Cardiac fibroblast (primary cell): ENCODE data around the gene SACM1L.
"Not testable (repeated sequence)": the region's sequence is repeated elsewhere in the genome, so short reads cannot be mapped to it uniquely, and the experiment has no call there.

ENCODE experiments used
- DNase-seq, 2 donors: peaks; one replicate each; pipeline versions ENCODE4 v3.0.0 to v3.0.0-alpha.2; 2010; ENCODE audit warnings: low read depth in 2 of 2
- H3K4me3 ChIP-seq, 2 donors: replicated peaks in 1 of 2; 1 replicate in 1 of 2; 2 replicates in 1 of 2; pipeline ENCODE4 v1.5.1; 2011; ENCODE audit warnings: low read depth in 2 of 2, low read length in 2 of 2, mild to moderate bottlenecking in 2 of 2, moderate library complexity in 1 of 2
- CTCF ChIP-seq: IDR thresholded peaks from one replicate; pipeline ENCODE4 v1.5.1; 2011; ENCODE audit warnings: low read depth, mild to moderate bottlenecking, low read length, inconsistent platforms

Gene SACM1L

GRCh38 chr3:45746777-45747622, 57.8 kb downstream of the SACM1L start:
- no peak for TF ChIP-seq CTCF
- DNase-seq = no peak
- no peak overlapping the region for H3K4me3 ChIP-seq

- H3K4me3 ChIP-seq = no peak overlapping the region
- no peak for DNase-seq
- TF ChIP-seq CTCF = no peak
Measured at GRCh38 chr3:45748068-45748467, 58.9 kb downstream of the SACM1L start.

GRCh38 chr3:45749036-45749600, 59.9 kb downstream of the SACM1L start:
- not testable (repeated sequence) for H3K4me3 ChIP-seq, DNase-seq

- no peak for TF ChIP-seq CTCF
- DNase-seq = no peak
- H3K4me3 ChIP-seq = no peak overlapping the region
Measured at GRCh38 chr3:45749880-45750279, 60.7 kb downstream of the SACM1L start.

GRCh38 chr3:45751537-45752242, 62.5 kb downstream of the SACM1L start:
- H3K4me3 ChIP-seq = no peak overlapping the region
- DNase-seq = no peak
- no peak for TF ChIP-seq CTCF

- H3K4me3 ChIP-seq = no peak overlapping the region
- no peak for DNase-seq
- no peak for TF ChIP-seq CTCF
Measured at GRCh38 chr3:45753095-45753494, 63.9 kb downstream of the SACM1L start.

GRCh38 chr3:45754461-45754860, 65.3 kb downstream of the SACM1L start:
- DNase-seq = no peak
- H3K4me3 ChIP-seq = no peak overlapping the region
- TF ChIP-seq CTCF = no peak
